ENCODE data around the gene TGM5. TPM values are rescaled to one million over a fixed set of nuclear protein-coding genes. Genes with fewer than 3 reads are reported as not detected.

The TGM5 gene
- total and polyA plus RNA-seq, 2 experiments from 2014 or later: not detected

DNA sequence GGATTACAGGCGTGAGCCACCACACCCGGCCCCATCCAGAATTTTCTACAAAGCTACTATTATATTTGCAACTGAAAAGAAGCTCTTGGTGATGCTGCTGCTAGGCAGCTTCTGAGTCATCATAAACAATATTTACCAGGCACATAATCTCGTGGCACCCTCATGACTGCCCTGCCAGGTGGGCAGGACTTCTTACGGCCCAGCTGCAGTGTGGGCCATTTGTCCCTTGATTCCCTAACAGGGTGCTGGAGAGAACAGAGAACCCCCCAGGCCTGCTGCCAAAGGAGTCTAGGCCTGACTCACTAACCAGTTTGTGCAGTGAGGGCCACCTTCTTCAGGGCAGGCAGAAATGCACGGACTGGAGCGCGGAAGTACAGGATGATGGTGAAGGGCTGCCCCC lies 50.8 kb downstream of the TGM5 start:
- Histone ChIP-seq H3K27me3 (no peaks in the 10 kb centered on the region), H3K4me2 (no peak overlapping the region), H3K9me2 (replicated peaks; ENCODE audit: insufficient read depth) (no peaks in the 10 kb centered on the region), H3K36me3 (replicated peaks; ENCODE audit: insufficient read depth, low read depth) (no peaks in the 10 kb centered on the region), H4K20me1 (ENCODE audit: insufficient read depth, poor library complexity, severe bottlenecking) (no peaks in the 10 kb centered on the region), H2AFZ (no peak overlapping the region), H3K79me2 (no peaks in the 10 kb centered on the region), H3K4me1 (ENCODE audit: insufficient read depth) (no peaks in the 10 kb centered on the region), H3K9me3 (ENCODE audit: low read depth) (no peaks in the 10 kb centered on the region), H3K4me3 (no peak overlapping the region), H3K27ac (no peak overlapping the region)
- 88% methylated on average over 7 of the region's 7 CpGs for WGBS (ENCODE audit: low lambda C conversion rate, missing lambda C conversion rate)
- TF ChIP-seq EZH2phosphoT487 (IDR thresholded peaks at IDR 0.05; ENCODE audit: low read depth, severe bottlenecking, unreplicated experiment) (no peak), EZH2 (IDR thresholded peaks at IDR 0.05; ENCODE audit: borderline replicate concordance) (no peak)
- TF ChIP-seq, protein P1, sequence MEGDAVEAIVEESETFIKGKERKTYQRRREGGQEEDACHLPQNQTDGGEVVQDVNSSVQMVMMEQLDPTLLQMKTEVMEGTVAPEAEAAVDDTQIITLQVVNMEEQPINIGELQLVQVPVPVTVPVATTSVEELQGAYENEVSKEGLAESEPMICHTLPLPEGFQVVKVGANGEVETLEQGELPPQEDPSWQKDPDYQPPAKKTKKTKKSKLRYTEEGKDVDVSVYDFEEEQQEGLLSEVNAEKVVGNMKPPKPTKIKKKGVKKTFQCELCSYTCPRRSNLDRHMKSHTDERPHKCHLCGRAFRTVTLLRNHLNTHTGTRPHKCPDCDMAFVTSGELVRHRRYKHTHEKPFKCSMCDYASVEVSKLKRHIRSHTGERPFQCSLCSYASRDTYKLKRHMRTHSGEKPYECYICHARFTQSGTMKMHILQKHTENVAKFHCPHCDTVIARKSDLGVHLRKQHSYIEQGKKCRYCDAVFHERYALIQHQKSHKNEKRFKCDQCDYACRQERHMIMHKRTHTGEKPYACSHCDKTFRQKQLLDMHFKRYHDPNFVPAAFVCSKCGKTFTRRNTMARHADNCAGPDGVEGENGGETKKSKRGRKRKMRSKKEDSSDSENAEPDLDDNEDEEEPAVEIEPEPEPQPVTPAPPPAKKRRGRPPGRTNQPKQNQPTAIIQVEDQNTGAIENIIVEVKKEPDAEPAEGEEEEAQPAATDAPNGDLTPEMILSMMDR (IDR thresholded peaks at IDR 0.05; ENCODE audit: poor library complexity): no peak
- no peak for DNase-seq (ENCODE audit: low spot score)

DNA sequence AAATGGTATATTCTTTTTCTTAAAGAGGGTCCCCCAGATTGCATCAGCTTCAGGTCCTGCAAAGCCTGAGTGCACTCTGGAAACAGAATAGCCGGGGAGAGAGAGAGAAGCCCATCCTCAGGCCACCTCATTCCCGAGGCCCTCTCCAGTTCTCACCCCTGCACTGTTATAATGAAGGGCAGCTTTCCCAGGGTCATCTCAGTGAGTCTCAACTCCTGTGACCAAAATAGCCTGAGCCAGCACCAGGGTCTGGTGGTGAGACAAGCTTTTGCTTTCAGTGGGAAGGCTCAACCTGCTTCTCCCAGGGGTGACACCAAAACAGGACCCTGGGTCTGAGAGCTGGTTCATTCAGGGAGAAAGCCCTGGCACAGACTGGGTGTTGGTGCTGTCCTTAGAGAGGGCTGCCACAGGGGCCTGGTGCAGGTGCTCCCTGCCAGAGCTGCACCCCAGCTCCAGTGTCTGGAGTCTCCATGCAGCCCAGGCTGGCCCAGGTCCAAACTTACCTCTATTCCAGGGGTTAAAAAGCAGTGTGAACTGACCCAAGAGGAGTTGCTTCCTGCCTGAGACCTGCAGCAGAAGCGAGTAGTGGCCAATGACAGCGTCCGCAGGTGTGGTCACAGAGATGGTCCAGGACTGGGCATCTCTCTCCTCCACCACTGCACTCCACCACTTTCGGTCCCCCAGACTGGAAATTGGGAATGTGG lies 52.0 kb downstream of the TGM5 start:
- H3K9me2 ChIP-seq (replicated peaks; ENCODE audit: insufficient read depth): no peaks in the 10 kb centered on the region
- no peaks in the 10 kb centered on the region for H3K4me1 ChIP-seq (ENCODE audit: insufficient read depth)
- no peak overlapping the region for H3K4me2 ChIP-seq
- TF ChIP-seq EZH2phosphoT487 (IDR thresholded peaks at IDR 0.05; ENCODE audit: low read depth, severe bottlenecking, unreplicated experiment) (no peak), EZH2 (IDR thresholded peaks at IDR 0.05; ENCODE audit: borderline replicate concordance) (no peak)
- TF ChIP-seq, protein P1 (IDR thresholded peaks at IDR 0.05; ENCODE audit: poor library complexity): no peak
- WGBS (ENCODE audit: low lambda C conversion rate, missing lambda C conversion rate): 92% methylated on average over 6 of the region's 6 CpGs
- no peaks in the 10 kb centered on the region for H3K79me2 ChIP-seq
- no peaks in the 10 kb centered on the region for H4K20me1 ChIP-seq (ENCODE audit: insufficient read depth, poor library complexity, severe bottlenecking)
- no peak overlapping the region for H3K27ac ChIP-seq
- H3K36me3 ChIP-seq (replicated peaks; ENCODE audit: insufficient read depth, low read depth): no peaks in the 10 kb centered on the region
- H2AFZ ChIP-seq: no peak overlapping the region
- H3K4me3 ChIP-seq: no peak overlapping the region
- DNase-seq (ENCODE audit: low spot score): no peak
- no peaks in the 10 kb centered on the region for H3K9me3 ChIP-seq (ENCODE audit: low read depth)
- H3K27me3 ChIP-seq: no peaks in the 10 kb centered on the region

DNA sequence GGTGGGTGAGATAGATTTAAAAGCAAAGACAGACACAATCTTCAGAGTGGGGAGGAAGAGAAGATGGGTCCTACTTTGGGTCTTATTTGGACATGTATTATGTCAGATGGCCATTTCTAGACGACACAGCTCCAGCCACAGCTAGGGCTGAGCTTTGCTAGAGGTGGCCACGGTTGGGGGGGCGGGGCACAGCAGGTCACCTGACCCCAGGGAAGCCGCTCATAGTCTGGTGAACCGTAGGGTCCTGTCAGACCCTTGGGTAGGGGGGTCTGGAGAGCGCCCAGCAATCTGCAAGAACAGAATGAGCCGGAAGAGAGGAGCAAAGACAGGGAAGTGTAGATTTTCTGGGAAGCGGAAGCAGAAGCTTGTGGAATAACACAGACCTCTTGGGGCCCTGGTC lies 52.6 kb downstream of the TGM5 start:
- Histone ChIP-seq H3K27me3 (no peaks in the 10 kb centered on the region), H3K4me1 (ENCODE audit: insufficient read depth) (no peaks in the 10 kb centered on the region), H3K4me2 (no peak overlapping the region), H3K9me2 (replicated peaks; ENCODE audit: insufficient read depth) (no peaks in the 10 kb centered on the region), H3K36me3 (replicated peaks; ENCODE audit: insufficient read depth, low read depth) (no peaks in the 10 kb centered on the region), H3K4me3 (no peak overlapping the region), H3K27ac (no peak overlapping the region), H4K20me1 (ENCODE audit: insufficient read depth, poor library complexity, severe bottlenecking) (no peaks in the 10 kb centered on the region), H3K79me2 (no peaks in the 10 kb centered on the region), H2AFZ (no peak overlapping the region), H3K9me3 (ENCODE audit: low read depth) (no peaks in the 10 kb centered on the region)
- DNase-seq (ENCODE audit: low spot score): no peak
- TF ChIP-seq, protein P1 (IDR thresholded peaks at IDR 0.05; ENCODE audit: poor library complexity): no peak
- TF ChIP-seq EZH2 (IDR thresholded peaks at IDR 0.05; ENCODE audit: borderline replicate concordance): no peak
- TF ChIP-seq EZH2phosphoT487 (IDR thresholded peaks at IDR 0.05; ENCODE audit: low read depth, severe bottlenecking, unreplicated experiment): no peak
- WGBS (ENCODE audit: low lambda C conversion rate, missing lambda C conversion rate): 68% methylated on average over 8 of the region's 8 CpGs

All from hepatocyte (in vitro differentiated cells).